ENCODE data around the gene ARHGAP26.

GRCh38 chr5:143192191-143192900, 422.2 kb downstream of the ARHGAP26 start:
- TF ChIP-seq CTCF (IDR thresholded peaks at IDR 0.05) (no peak), POLR2AphosphoS5 (IDR thresholded peaks at IDR 0.05; ENCODE audit: low read depth, low read length) (no peak), SIN3A (IDR thresholded peaks at IDR 0.05; ENCODE audit: borderline replicate concordance, insufficient read depth, low read depth, low read length) (no peak), REST (IDR thresholded peaks at IDR 0.05; ENCODE audit: insufficient read depth in 1 of 2, low read depth in 2 of 2, low read length in 1 of 2) (no peak), TCF7L2 (IDR thresholded peaks at IDR 0.05; ENCODE audit: low read depth, low read length) (no peak)
